GM19025 (cell line): ENCODE measurements around the gene SLAIN2.
"Not testable (repeated sequence)": the region's sequence is repeated elsewhere in the genome, so short reads cannot be mapped to it uniquely, and the experiment has no call there.

Experiments
- ATAC-seq: cut with Tn5 transposase; IDR thresholded peaks from one replicate; pipeline ENCODE4 v1.9.1; 2021; ENCODE audit warnings: mild to moderate bottlenecking, low read depth, moderate library complexity; ENCODE audit not compliant: unreplicated experiment

SLAIN2 gene

GRCh38 chr4:48429709-48430474 lies 88.6 kb downstream of the SLAIN2 start:
- no peak for ATAC-seq

DNA sequence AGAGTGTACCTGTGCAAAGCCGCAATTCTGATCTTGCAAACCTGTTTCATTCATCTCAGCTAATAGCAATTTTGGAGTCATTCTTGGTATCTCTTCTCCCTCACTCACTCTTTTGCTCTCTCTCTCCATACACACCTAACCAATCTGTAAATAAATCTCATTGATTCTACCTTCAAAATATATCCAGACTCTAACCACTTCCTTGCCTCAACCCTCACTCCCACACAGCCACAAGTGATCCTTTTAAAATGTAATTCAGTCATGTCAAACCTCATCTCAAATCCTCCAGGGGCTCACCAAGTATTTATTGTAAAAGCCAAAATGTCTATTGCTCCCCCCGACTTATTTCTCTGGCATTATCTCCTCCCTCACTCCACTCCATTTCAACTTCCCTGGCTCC lies 90.1 kb downstream of the SLAIN2 start:
- ATAC-seq = no peak

GRCh38 chr4:48432017-48432416 lies 90.7 kb downstream of the SLAIN2 start:
- no peak for ATAC-seq

GRCh38 chr4:48436318-48436717 lies 95.0 kb downstream of the SLAIN2 start:
- no peak for ATAC-seq

DNA sequence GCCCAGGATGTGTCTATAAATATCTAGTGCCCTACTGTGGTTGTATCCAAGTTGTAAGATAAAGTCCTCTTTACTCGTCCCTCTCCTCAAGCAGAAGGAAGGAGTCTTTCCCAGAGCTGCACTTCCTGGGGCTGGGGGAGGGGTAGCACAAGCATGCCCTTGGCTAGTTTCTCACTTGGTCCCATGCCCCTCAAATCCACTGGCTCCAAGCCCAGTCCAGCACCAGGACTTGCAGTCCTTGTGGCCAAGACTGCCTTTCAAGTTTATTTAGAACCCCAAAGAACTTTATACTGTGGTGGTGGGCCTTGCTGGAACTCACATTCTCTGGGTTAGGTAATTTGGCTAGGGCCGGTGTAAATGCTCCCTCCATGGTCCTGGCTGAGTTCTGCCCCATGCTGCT lies 98.7 kb downstream of the SLAIN2 start:
- no peak for ATAC-seq

- not testable (repeated sequence) for ATAC-seq
These were observed 99.6 kb downstream of the SLAIN2 start for GRCh38 chr4:48440914-48441313.

DNA sequence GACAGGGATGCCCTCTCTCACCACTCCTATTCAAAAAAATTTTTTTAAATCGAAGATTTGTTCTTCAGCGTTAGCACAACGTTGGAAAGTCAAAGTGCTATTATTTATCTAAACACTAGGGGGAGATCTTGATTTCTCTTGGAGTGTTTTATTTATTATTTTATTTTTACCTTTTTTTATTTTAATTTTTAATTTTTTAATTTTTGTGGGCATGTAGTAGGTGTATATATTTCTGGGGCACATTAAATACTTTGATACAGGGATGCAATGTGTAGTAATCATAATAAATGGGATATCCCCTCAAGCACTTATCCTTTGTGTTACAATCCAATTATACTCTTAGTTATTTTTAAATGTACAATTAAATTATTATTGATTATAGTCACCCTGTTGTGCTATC lies 104.4 kb downstream of the SLAIN2 start:
- ATAC-seq = no peak

GRCh38 chr4:48446642-48447041 lies 105.3 kb downstream of the SLAIN2 start:
- ATAC-seq = no peak

- no peak for ATAC-seq
These were observed 107.8 kb downstream of the SLAIN2 start for GRCh38 chr4:48449151-48449550.

DNA sequence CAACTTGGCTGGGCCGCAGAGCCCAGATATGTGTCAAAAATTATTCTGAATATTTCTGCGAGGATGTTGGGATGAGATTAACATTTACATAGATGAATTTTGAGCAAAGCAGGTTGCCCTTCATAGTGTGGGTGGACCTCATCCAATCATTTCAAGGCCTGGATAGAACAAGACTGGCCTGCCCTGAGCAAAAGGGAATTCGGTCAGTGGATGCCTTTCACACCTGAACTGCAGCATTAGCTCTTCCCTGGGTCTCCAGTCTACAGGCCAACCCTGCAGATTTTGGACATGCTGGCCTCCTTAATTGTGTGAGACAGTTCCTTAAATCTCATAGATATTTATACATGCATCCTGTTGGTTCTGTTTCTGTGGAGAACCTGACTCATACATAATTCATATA lies 109.4 kb downstream of the SLAIN2 start:
- no peak for ATAC-seq

DNA sequence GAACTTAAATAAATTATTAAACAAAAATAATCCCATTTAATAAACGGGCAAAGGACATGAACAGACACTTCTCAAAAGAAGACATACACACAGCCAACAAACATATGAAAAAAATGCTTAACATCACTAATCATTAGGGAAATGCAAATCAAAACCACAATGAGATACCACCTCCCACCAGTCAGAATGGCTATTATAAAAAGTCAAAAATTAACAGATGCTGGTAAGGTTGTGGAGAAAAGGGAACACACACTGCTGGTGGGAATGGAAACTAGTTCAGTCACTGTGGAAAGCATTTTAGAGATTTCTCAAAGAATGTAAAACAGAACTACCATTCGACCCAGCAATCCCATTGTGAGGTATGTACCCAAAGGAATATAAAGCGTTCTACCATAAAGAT lies 110.3 kb downstream of the SLAIN2 start:
- not testable (repeated sequence) for ATAC-seq

GRCh38 chr4:48454591-48454990 lies 113.3 kb downstream of the SLAIN2 start:
- no peak for ATAC-seq

DNA sequence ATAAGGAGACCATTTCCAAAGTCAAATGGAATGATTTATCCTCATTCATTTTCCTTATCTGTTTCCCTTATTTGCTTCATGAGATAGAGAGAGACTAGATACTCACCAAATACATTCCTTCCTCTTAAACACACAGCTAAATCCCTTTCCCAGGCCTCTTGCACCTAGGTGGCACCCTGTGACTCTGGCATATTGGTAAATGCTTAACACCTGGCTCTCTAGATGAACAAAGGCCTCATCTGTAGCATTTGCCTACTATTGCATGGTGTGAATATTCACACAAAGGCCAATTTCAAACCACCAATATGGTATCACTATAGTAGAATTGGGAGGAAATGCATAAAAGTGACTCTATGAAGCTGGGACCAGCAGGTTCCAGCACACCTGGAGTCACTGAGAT lies 119.7 kb downstream of the SLAIN2 start:
- no peak for ATAC-seq

GRCh38 chr4:48462363-48462762 lies 121.0 kb downstream of the SLAIN2 start:
- no peak for ATAC-seq

GRCh38 chr4:48467442-48467841 lies 126.1 kb downstream of the SLAIN2 start:
- no peak for ATAC-seq

DNA sequence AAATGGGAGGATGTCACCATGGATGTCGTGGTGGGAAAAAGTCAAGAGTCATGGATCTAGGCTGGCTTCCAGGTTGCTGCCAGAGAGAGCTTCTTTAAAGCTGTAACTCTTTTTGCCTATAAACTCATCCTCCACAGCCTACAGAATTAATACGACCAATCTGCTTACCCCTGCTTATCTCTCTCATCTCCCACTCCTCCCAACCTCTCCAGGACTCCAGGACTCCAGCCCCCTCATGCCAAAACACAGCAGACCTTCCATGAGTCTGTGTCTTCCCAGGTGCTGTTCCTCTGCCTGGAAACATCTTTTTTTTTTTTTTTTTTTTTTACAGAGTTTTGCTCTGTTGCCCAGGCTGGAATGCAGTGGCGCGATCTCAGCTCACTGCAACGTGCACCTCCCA lies 126.6 kb downstream of the SLAIN2 start:
- no peak for ATAC-seq

GRCh38 chr4:48470137-48470536 lies 128.8 kb downstream of the SLAIN2 start:
- ATAC-seq = no peak

- no peak for ATAC-seq
These were observed 129.2 kb downstream of the SLAIN2 start for GRCh38 chr4:48470570-48470969.

DNA sequence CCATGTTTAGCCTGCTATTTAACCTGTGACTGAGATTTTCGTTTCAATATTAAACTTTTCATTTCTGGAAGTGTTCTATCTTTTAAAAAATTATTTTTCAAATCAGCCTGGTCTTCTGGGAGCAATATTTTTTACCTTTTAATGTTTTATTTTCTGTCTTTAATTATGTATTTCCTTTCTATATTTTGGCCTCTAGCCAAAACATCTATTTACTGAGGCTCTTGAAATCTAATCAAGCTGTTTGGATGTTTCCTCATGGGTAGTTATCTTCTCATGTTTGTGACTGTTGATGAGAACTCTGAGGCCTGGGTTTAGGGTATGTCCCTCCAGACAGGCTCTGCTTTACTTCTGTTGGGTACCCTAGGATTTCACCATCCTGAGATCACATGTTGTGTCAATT lies 131.5 kb downstream of the SLAIN2 start:
- no peak for ATAC-seq

- ATAC-seq = no peak
These were observed 134.4 kb downstream of the SLAIN2 start for GRCh38 chr4:48475770-48476169.
